ENCODE results near the gene NOP16. TPM values are rescaled to one million over a fixed set of nuclear protein-coding genes. Genes with fewer than 3 reads are reported as not detected.

NOP16 gene
- total RNA-seq, 1 donor from 2014 or later: 65.1 TPM

GRCh38 chr5:176426876-176427275 is 38.5 kb upstream of the NOP16 start:
- POLR2A ChIA-PET: interaction anchor here (0.6 kb wide), 1 partner anchor 23 kb away, joined by 3 read pairs; no protein-coding TSS in a partner anchor
- Mint-ChIP-seq H3K36me3 (ENCODE audit: low read depth) (no peaks in the 10 kb centered on the region), H3K4me3 (no peak overlapping the region), H3K9me3 (no peaks in the 10 kb centered on the region), H3K4me1 (no peaks in the 10 kb centered on the region), H3K27me3 (peaks cover 4% of the 10 kb centered on the region), H3K27ac (no peak overlapping the region)
- CTCF ChIA-PET: interaction anchor here (0.6 kb wide), 1 partner anchor 10 kb away, joined by 3 read pairs; the partner anchor contains the start of gene CLTB
- DNase-seq (no peak), ATAC-seq (ENCODE audit: low read depth) (no peak)
- intact Hi-C loops (cut with micrococcal nuclease): no loop called here
- no peak for TF ChIP-seq CTCF (IDR thresholded peaks at IDR 0.05)

GRCh38 chr5:176425791-176426190 is 37.4 kb upstream of the NOP16 start:
- TF ChIP-seq CTCF (IDR thresholded peaks at IDR 0.05): no peak
- Mint-ChIP-seq H3K36me3 (ENCODE audit: low read depth) (no peaks in the 10 kb centered on the region), H3K9me3 (no peaks in the 10 kb centered on the region), H3K27ac (no peak overlapping the region), H3K4me3 (no peak overlapping the region), H3K4me1 (no peaks in the 10 kb centered on the region), H3K27me3 (peaks cover 7% of the 10 kb centered on the region)
- ATAC-seq (ENCODE audit: low read depth): no peak
- CTCF ChIA-PET: interaction anchor here (0.6 kb wide), 1 partner anchor 22 kb away, joined by 3 read pairs; no protein-coding TSS in a partner anchor
- POLR2A ChIA-PET: no interaction called here
- intact Hi-C loops (cut with micrococcal nuclease): no loop called here
- no peak for DNase-seq

GRCh38 chr5:176425138-176425537 is 36.7 kb upstream of the NOP16 start:
- Mint-ChIP-seq H3K27me3 (peaks cover 11% of the 10 kb centered on the region), H3K9me3 (no peaks in the 10 kb centered on the region), H3K4me3 (no peak overlapping the region), H3K27ac (no peak overlapping the region), H3K36me3 (ENCODE audit: low read depth) (no peaks in the 10 kb centered on the region), H3K4me1 (no peaks in the 10 kb centered on the region)
- no peak for ATAC-seq (ENCODE audit: low read depth)
- POLR2A ChIA-PET: no interaction called here
- no peak for DNase-seq
- intact Hi-C loops (cut with micrococcal nuclease): no loop called here
- CTCF ChIA-PET: no interaction called here
- no peak for TF ChIP-seq CTCF (IDR thresholded peaks at IDR 0.05)

GRCh38 chr5:176424181-176424580 is 35.8 kb upstream of the NOP16 start:
- Mint-ChIP-seq H3K36me3 (ENCODE audit: low read depth) (no peaks in the 10 kb centered on the region), H3K27ac (no peak overlapping the region), H3K9me3 (no peaks in the 10 kb centered on the region), H3K4me3 (no peak overlapping the region), H3K4me1 (no peaks in the 10 kb centered on the region), H3K27me3 (peaks cover 11% of the 10 kb centered on the region)
- no peak for TF ChIP-seq CTCF (IDR thresholded peaks at IDR 0.05)
- DNase-seq (no peak), ATAC-seq (ENCODE audit: low read depth) (no peak)
- POLR2A ChIA-PET: no interaction called here
- intact Hi-C loops (cut with micrococcal nuclease): no loop called here
- CTCF ChIA-PET: no interaction called here

GRCh38 chr5:176420972-176421544 is 32.7 kb upstream of the NOP16 start:
- CTCF ChIA-PET: no interaction called here
- no peak overlapping the region for H3K4me3 Mint-ChIP-seq
- intact Hi-C loops (cut with micrococcal nuclease): no loop called here
- H3K27me3 Mint-ChIP-seq: peaks cover 11% of the 10 kb centered on the region
- DNase-seq: no peak
- H3K9me3 Mint-ChIP-seq: no peaks in the 10 kb centered on the region
- TF ChIP-seq CTCF (IDR thresholded peaks at IDR 0.05): no peak
- no peak overlapping the region for H3K27ac Mint-ChIP-seq
- POLR2A ChIA-PET: no interaction called here
- no peaks in the 10 kb centered on the region for H3K36me3 Mint-ChIP-seq (ENCODE audit: low read depth)
- peaks cover 8% of the 10 kb centered on the region for H3K4me1 Mint-ChIP-seq
- ATAC-seq (ENCODE audit: low read depth): no peak

Measured in activated B cell treated with CpG ODN at 0.5 μM for 24 hours (primary cell).